Ishikawa (cell line): Measurements from ENCODE around the gene SLC6A3.

Source experiments
- EGR1 ChIP-seq: IDR thresholded peaks from 2 replicates; pipeline ENCODE4 v1.6.1; 2012
- MAX ChIP-seq: IDR thresholded peaks from 2 replicates; pipeline ENCODE4 v1.6.1; 2012
- REST ChIP-seq: IDR thresholded peaks from 2 replicates; pipeline ENCODE4 v1.6.1; 2012; ENCODE audit warnings: low read depth, mild to moderate bottlenecking
- TEAD4 ChIP-seq: IDR thresholded peaks from 2 replicates; pipeline ENCODE4 v1.6.1; 2012
- YY1 ChIP-seq: IDR thresholded peaks from 2 replicates; pipeline ENCODE4 v1.6.1; 2012; ENCODE audit warnings: low read depth
- TF ChIP-seq, protein P1 (sequence below): IDR thresholded peaks from 2 replicates; pipeline ENCODE4 v1.6.1; 2012

DNA sequence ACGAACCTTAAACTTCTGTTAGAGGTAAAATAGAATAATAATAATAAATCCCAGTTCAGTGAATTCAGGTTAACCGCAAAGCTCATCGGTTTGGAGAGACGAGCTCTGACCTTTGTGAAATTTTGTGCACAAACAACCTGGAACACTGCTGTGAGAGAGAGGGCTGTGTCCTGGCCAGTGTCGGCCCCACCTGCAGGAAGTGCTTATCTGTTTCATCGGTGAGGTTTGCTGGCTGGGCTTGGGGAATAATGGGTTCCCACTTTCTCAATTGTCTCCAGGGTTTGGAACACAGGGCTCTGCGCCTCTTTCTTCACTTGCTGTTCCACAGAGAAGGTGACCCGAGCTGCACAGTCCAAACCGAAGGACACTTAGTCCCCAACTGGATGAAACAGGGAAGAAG, 81.0 kb downstream of the SLC6A3 start:
- TF ChIP-seq EGR1 (no peak), REST (no peak), MAX (no peak), TEAD4 (no peak), YY1 (no peak)
- TF ChIP-seq, protein P1, sequence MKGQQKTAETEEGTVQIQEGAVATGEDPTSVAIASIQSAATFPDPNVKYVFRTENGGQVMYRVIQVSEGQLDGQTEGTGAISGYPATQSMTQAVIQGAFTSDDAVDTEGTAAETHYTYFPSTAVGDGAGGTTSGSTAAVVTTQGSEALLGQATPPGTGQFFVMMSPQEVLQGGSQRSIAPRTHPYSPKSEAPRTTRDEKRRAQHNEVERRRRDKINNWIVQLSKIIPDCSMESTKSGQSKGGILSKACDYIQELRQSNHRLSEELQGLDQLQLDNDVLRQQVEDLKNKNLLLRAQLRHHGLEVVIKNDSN: no peak
